Vagina (tissue), 2 donors: Measurements from ENCODE around the gene STXBP4. TPM values are rescaled to one million over a fixed set of nuclear protein-coding genes. Genes with fewer than 3 reads are reported as not detected.

Experiments used
- DNase-seq, 2 donors: peaks; one replicate each; pipeline ENCODE4 v3.0.0-alpha.2; 2017; ENCODE audit errors: extremely low spot score in 2 of 2
- H3K27ac ChIP-seq: fragments of 200-600 bp; sonication (generic); one replicate; pipeline ENCODE4 v1.5.1; 2019
- H3K27me3 ChIP-seq: fragments of 200-600 bp; sonication (generic); one replicate; pipeline ENCODE4 v1.5.1; 2019
- H3K36me3 ChIP-seq, 2 donors: fragments of 200-600 bp; sonication (generic); one replicate each; pipeline ENCODE4 v1.5.1; 2017 to 2019
- H3K4me1 ChIP-seq: fragments of 200-600 bp; sonication (generic); one replicate; pipeline ENCODE4 v1.5.1; 2019
- H3K4me3 ChIP-seq, 2 donors: fragments of 200-600 bp; sonication (generic); 1 replicate in 1 of 2; 2 replicates in 1 of 2; pipeline ENCODE4 v1.5.1; 2016 to 2019
- H3K9me3 ChIP-seq: fragments of 200-600 bp; sonication (generic); one replicate; pipeline ENCODE4 v1.5.1; 2019
- POLR2A ChIP-seq, 2 donors: fragments of 450-650 bp; IDR thresholded peaks; one replicate each; pipeline ENCODE4 v1.6.1; 2017; ENCODE audit warnings: antibody characterized with exemption in 2 of 2, mild to moderate bottlenecking in 2 of 2, moderate library complexity in 2 of 2
- POLR2AphosphoS5 ChIP-seq, 2 donors: sonication (generic); formaldehyde crosslinking; IDR thresholded peaks; one replicate each; pipeline ENCODE4 v1.9.0; 2017; ENCODE audit warnings: antibody characterized with exemption in 2 of 2, mild to moderate bottlenecking in 2 of 2, low read depth in 1 of 2; ENCODE audit not compliant: insufficient read depth in 1 of 2
- intact Hi-C: fragments of 100-400 bp; cut with DNase I; formaldehyde crosslinking; loops from one replicate; pipeline ENCODE4 v1.15.1; 2023
- total RNA-seq: library from RNA; depleted of rRNA; stranded (reverse); fragments of >200 nt; gene quantifications from one replicate; pipeline ENCODE4 v1.2.3, GENCODE V29; 2016
- TF ChIP-seq, protein P1 (sequence below), 3 experiments: fragments of 450-650 bp in 2 of 3; fragments of 200-600 bp in 1 of 3; sonication (generic) in 1 of 3; IDR thresholded peaks; one replicate each; pipeline ENCODE4 v1.5.1; 2017 to 2019; ENCODE audit warnings: antibody characterized with exemption in 3 of 3, mild to moderate bottlenecking in 2 of 3, moderate library complexity in 2 of 3

STXBP4 gene
- total RNA-seq, 1 donor from 2014 or later: 9.6 TPM

DNA sequence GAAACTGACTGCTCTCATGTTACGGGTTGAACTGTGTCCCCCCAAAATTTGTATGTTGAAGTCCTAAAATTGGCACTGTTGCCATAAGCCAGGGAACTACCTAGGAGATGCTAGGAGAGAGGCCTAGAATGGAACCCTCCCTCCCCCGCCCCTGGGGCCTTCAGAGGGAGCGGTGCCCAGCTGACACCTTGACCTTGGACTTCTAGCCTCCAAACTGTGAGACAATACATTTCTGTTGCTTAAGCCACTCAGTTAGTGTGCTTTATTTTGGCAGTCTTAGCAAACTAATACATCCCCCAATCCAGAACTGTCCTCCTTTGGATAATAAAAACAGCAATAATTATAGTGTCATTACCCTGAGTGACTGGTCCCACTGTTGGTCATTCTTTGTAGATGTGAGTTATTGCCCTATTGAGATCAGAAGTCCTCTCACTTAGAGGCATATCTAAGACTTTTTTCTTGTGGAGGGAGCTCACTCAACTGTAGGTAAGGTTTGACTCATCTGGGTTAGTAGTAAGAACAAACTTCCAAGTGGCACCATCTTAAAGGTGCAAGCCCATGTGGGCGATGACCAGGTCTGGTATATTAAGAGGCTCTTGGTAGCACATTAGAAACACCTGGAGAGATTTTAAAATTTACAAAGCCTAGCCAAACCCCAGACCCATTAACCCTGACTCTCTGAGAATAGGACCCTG, 203.2 kb downstream of the STXBP4 start:
- Histone ChIP-seq H3K4me1 (no peaks in the 10 kb centered on the region), H3K27me3 (no peaks in the 10 kb centered on the region), H3K4me3 (no peak overlapping the region), H3K36me3 (no peaks in the 10 kb centered on the region), H3K27ac (no peak overlapping the region), H3K9me3 (peaks cover 6% of the 10 kb centered on the region)
- no peak for DNase-seq
- intact Hi-C loops: no loop called here
- TF ChIP-seq, protein P1, sequence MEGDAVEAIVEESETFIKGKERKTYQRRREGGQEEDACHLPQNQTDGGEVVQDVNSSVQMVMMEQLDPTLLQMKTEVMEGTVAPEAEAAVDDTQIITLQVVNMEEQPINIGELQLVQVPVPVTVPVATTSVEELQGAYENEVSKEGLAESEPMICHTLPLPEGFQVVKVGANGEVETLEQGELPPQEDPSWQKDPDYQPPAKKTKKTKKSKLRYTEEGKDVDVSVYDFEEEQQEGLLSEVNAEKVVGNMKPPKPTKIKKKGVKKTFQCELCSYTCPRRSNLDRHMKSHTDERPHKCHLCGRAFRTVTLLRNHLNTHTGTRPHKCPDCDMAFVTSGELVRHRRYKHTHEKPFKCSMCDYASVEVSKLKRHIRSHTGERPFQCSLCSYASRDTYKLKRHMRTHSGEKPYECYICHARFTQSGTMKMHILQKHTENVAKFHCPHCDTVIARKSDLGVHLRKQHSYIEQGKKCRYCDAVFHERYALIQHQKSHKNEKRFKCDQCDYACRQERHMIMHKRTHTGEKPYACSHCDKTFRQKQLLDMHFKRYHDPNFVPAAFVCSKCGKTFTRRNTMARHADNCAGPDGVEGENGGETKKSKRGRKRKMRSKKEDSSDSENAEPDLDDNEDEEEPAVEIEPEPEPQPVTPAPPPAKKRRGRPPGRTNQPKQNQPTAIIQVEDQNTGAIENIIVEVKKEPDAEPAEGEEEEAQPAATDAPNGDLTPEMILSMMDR (IDR thresholded peaks at IDR 0.05): no peak
- TF ChIP-seq POLR2AphosphoS5 (IDR thresholded peaks at IDR 0.05; ENCODE audit: insufficient read depth in 1 of 2, low read depth in 1 of 2): no peak
- TF ChIP-seq POLR2A (IDR thresholded peaks at IDR 0.05): no peak

DNA sequence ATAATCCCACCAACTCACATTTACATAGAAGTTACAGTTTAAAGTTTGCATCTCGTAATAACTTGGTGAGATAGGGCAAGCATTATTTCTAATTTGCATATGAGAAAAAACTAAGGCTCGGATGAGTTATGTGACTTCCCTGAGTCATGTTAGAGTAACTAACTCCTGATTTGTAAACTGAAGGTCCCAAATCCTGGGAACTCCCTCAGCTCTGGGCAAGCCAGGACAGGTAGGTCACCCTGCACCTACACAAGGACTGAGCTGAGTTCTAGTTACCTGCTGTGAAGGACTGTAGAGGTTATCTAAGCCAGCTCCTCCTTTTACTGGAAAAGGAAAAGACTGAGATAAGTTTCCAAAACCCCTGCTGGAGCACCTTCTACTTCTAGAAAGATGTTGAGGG, 204.0 kb downstream of the STXBP4 start:
- no peak overlapping the region for H3K27ac ChIP-seq
- intact Hi-C loops: no loop called here
- TF ChIP-seq, protein P1 (IDR thresholded peaks at IDR 0.05): no peak
- peak in 1 of 2 donors; percentile 66 for TF ChIP-seq POLR2AphosphoS5 (IDR thresholded peaks at IDR 0.05; ENCODE audit: insufficient read depth in 1 of 2, low read depth in 1 of 2)
- TF ChIP-seq POLR2A (IDR thresholded peaks at IDR 0.05): no peak

DNA sequence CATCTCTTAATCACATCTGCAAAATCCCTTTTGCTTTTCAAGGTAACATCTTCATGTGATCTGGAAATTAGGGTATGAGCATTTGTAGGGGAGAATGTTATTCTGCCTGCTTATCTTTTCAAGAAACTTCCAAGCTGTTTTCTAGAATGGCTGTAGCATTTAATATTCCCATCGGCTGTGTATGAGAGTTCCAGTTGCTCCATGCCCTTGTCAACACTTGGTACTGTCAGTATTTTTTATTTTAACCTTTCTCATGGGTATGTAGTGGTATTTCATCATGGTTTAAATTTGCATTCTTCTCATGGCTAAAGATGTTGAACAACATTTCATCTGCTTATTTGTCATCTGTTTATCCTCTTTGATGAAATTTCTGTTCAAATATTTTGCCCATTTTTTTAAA, 205.6 kb downstream of the STXBP4 start:
- H3K36me3 ChIP-seq: no peaks in the 10 kb centered on the region
- peaks cover 6% of the 10 kb centered on the region for H3K9me3 ChIP-seq
- TF ChIP-seq POLR2AphosphoS5 (IDR thresholded peaks at IDR 0.05; ENCODE audit: insufficient read depth in 1 of 2, low read depth in 1 of 2) (no peak), POLR2A (IDR thresholded peaks at IDR 0.05) (no peak)
- TF ChIP-seq, protein P1 (IDR thresholded peaks at IDR 0.05): no peak
- H3K4me1 ChIP-seq: no peaks in the 10 kb centered on the region
- DNase-seq: no peak
- intact Hi-C loops: no loop called here
- H3K27me3 ChIP-seq: no peaks in the 10 kb centered on the region
- H3K27ac ChIP-seq: no peak overlapping the region
- H3K4me3 ChIP-seq: no peak overlapping the region

More for the DNA sequence above, 204.0 kb downstream of the STXBP4 start:
- no peak overlapping the region for H3K4me3 ChIP-seq
- DNase-seq: no peak
- peaks cover 6% of the 10 kb centered on the region for H3K9me3 ChIP-seq
- no peaks in the 10 kb centered on the region for H3K36me3 ChIP-seq
- H3K4me1 ChIP-seq: no peaks in the 10 kb centered on the region
- H3K27me3 ChIP-seq: no peaks in the 10 kb centered on the region

DNA sequence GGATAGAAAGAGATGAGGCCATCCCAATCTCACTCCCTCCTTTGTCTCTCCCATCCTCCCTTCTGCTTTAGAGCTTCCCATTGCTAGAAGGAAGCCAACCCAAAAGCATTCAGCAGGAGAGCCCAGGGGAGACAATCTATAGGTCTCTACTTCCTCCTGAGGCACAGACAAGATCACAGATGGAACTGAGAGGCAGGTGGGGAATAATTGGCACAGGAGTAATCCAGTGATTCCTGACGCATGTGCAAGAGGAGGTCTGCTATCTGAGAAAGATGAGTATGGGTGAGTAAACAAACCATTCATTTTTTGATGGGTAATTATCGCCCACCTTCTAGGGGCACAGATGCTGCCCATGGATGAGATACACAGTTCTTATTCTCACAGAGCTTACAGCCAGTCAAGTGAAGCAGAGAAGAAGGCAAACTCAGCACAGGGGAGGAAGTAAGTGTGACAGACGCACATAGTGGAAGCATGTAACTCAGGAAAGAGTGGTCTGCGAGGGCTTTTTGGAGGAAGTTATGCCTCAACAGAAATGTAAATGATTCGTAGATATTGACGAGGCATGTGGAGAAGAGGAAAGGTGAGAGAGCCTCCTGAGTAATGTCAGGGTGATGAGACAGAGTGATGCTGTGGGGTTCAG, 207.3 kb downstream of the STXBP4 start:
- intact Hi-C loops: no loop called here
- Histone ChIP-seq H3K9me3 (peaks cover 6% of the 10 kb centered on the region), H3K4me1 (no peaks in the 10 kb centered on the region), H3K4me3 (no peak overlapping the region), H3K36me3 (no peaks in the 10 kb centered on the region), H3K27ac (no peak overlapping the region), H3K27me3 (no peaks in the 10 kb centered on the region)
- DNase-seq: no peak
- TF ChIP-seq, protein P1 (IDR thresholded peaks at IDR 0.05): no peak
- no peak for TF ChIP-seq POLR2A (IDR thresholded peaks at IDR 0.05)
- no peak for TF ChIP-seq POLR2AphosphoS5 (IDR thresholded peaks at IDR 0.05; ENCODE audit: insufficient read depth in 1 of 2, low read depth in 1 of 2)
